ENCODE results near the gene PTGDR. TPM values are rescaled to one million over a fixed set of nuclear protein-coding genes. Genes with fewer than 3 reads are reported as not detected.

Gene PTGDR
- total RNA-seq, 1 donor from 2014 or later: not detected

DNA sequence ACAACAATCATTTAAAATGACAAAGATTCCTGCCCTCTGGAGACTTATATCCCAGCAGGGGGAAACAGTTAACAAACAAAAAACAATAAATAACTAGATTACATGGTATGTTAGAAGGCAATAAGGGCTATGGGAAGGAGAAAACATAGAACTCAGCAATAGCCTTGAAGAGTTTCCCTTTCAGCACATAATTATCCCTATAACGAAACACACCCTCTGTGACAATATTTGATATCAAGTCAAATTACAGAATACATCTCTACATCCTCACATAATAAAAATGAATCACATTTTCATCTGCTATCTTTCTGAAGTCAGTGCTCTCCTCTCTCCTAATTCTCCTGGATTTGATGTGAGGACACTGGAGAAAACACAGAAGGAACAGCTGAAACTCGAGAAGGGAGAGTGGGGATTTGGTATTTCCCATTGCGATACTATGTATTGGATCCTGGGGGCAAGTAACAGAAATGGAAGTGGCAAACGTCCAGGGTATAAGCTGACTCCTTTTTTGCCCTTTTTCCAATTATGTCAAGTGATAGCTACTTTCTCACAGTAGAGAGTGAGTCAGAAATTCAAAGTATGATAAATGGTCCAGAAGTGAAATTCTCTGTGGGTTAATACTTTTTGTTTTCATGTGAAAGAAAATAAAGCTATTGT, 36.9 kb downstream of the PTGDR start:
- Histone ChIP-seq H3K4me3 (ENCODE audit: low read depth, low read length) (no peak overlapping the region), H3K27me3 (ENCODE audit: control insufficient read depth, insufficient read depth, low read length) (no peaks in the 10 kb centered on the region), H3K36me3 (ENCODE audit: control insufficient read depth, insufficient read depth, low read length) (no peaks in the 10 kb centered on the region)
- DNase-seq (ENCODE audit: low read depth): no peak
- TF ChIP-seq, protein P1, sequence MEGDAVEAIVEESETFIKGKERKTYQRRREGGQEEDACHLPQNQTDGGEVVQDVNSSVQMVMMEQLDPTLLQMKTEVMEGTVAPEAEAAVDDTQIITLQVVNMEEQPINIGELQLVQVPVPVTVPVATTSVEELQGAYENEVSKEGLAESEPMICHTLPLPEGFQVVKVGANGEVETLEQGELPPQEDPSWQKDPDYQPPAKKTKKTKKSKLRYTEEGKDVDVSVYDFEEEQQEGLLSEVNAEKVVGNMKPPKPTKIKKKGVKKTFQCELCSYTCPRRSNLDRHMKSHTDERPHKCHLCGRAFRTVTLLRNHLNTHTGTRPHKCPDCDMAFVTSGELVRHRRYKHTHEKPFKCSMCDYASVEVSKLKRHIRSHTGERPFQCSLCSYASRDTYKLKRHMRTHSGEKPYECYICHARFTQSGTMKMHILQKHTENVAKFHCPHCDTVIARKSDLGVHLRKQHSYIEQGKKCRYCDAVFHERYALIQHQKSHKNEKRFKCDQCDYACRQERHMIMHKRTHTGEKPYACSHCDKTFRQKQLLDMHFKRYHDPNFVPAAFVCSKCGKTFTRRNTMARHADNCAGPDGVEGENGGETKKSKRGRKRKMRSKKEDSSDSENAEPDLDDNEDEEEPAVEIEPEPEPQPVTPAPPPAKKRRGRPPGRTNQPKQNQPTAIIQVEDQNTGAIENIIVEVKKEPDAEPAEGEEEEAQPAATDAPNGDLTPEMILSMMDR (IDR thresholded peaks at IDR 0.05; ENCODE audit: insufficient read depth, low read length, poor library complexity, severe bottlenecking): no peak

DNA sequence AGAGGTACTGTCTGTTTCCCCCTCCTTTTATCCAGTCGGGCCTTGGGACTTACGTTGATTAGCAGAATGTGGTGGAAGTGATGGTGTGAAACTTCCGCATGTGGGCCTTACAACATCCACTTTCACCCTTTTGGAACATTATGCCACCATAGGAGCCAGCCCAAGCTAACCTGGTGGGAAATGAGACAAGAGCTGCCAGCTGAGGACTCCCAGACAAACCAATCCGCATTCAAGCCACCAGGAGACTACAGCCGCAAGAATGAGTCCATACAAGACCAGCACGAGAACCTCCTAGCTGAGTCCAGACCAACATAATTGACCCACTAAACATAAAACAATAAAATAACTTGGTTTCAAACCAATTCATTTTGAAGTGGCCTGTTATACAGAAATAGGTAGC, 37.5 kb downstream of the PTGDR start:
- Histone ChIP-seq H3K36me3 (ENCODE audit: control insufficient read depth, insufficient read depth, low read length) (no peaks in the 10 kb centered on the region), H3K4me3 (ENCODE audit: low read depth, low read length) (no peak overlapping the region), H3K27me3 (ENCODE audit: control insufficient read depth, insufficient read depth, low read length) (no peaks in the 10 kb centered on the region)
- TF ChIP-seq, protein P1 (IDR thresholded peaks at IDR 0.05; ENCODE audit: insufficient read depth, low read length, poor library complexity, severe bottlenecking): no peak
- no peak for DNase-seq (ENCODE audit: low read depth)

DNA sequence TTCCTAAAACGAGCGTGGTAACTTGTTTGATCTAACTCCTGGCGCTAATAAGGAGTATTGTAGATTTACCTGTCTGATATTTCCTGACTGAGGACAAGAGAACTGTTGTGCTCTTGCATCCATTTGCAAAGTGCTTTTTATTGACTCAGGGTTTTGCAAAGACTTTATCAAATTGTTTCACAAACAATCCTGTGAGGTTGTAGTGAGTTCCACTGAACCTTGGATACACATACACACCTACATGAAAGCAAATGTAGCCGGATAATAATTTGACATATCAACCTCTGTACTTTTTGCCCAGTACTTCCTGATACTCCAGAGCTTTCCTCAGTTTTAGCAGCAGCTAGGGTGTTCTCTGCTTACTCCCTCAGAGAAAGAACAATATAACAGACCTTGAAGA, 39.9 kb downstream of the PTGDR start:
- no peaks in the 10 kb centered on the region for H3K27me3 ChIP-seq (ENCODE audit: control insufficient read depth, insufficient read depth, low read length)
- no peak for DNase-seq (ENCODE audit: low read depth)
- TF ChIP-seq, protein P1 (IDR thresholded peaks at IDR 0.05; ENCODE audit: insufficient read depth, low read length, poor library complexity, severe bottlenecking): no peak
- H3K4me3 ChIP-seq (ENCODE audit: low read depth, low read length): no peak overlapping the region
- no peaks in the 10 kb centered on the region for H3K36me3 ChIP-seq (ENCODE audit: control insufficient read depth, insufficient read depth, low read length)

DNA sequence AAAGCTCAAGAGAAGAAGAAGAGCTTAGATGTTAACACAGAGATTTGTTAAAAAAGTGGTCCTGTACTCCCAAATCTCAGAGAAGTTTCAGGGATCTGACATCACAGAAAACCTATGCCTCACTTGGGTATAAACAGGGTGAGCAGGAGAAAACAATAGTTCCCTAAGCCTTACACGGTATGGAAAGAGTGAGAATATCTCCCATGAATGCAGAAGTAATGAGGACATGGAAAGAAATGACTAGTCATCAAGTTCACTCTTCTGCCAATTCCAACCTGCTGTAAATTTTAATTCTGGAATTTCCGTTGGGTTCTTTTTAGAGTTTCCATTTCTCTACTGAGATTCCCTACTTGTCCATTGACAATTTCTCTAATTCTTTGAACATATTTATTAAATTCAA, 40.4 kb downstream of the PTGDR start:
- H3K27me3 ChIP-seq (ENCODE audit: control insufficient read depth, insufficient read depth, low read length): no peaks in the 10 kb centered on the region

DNA sequence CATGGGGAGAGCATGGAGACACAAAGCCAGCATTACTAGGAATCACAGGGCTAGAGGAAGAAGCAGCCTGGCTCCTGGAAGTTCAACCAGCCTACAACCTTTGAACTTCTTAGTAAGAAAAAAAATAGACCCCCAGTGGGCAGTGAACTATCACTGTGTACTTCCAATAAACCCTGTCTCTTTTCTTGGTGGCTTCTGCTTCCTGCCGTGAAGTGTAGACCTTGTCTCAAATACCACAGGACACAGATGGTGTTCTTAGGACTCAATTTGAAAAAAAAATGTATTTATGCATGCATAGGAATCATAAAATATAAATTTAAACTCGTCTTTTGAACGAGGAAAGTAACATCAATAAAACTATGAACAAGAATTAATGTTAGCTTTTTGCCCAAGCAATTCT, 43.0 kb downstream of the PTGDR start:
- TF ChIP-seq, protein P1 (IDR thresholded peaks at IDR 0.05; ENCODE audit: insufficient read depth, low read length, poor library complexity, severe bottlenecking): no peak

More for the DNA sequence above, 40.4 kb downstream of the PTGDR start:
- no peak for DNase-seq (ENCODE audit: low read depth)
- H3K4me3 ChIP-seq (ENCODE audit: low read depth, low read length): no peak overlapping the region
- TF ChIP-seq, protein P1 (IDR thresholded peaks at IDR 0.05; ENCODE audit: insufficient read depth, low read length, poor library complexity, severe bottlenecking): no peak
- H3K36me3 ChIP-seq (ENCODE audit: control insufficient read depth, insufficient read depth, low read length): no peaks in the 10 kb centered on the region

DNA sequence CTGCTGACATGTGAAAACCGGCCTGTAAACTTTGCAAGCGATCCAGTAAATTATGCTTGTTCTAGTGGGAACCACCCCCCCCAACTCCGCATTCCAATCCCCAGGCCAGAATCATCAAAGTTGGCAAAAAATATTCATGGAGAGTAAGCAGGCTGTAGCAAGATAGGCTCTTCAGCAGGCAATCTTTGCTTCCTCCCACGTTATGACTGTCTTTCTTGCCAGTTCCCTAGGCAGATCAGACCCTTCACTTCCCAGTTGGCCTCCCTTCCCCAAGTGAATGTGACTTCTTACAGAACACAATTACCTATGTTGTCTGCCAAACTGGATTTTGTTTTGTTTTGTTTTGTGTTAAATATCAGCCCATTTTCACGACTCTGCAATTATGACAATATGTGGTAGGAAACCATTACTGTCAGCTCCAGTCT, 45.4 kb downstream of the PTGDR start:
- Histone ChIP-seq H3K4me3 (ENCODE audit: low read depth, low read length) (no peak overlapping the region), H3K27me3 (ENCODE audit: control insufficient read depth, insufficient read depth, low read length) (no peaks in the 10 kb centered on the region), H3K36me3 (ENCODE audit: control insufficient read depth, insufficient read depth, low read length) (no peaks in the 10 kb centered on the region)
- TF ChIP-seq, protein P1 (IDR thresholded peaks at IDR 0.05; ENCODE audit: insufficient read depth, low read length, poor library complexity, severe bottlenecking): no peak
- no peak for DNase-seq (ENCODE audit: low read depth)

More for the DNA sequence above, 43.0 kb downstream of the PTGDR start:
- no peak overlapping the region for H3K4me3 ChIP-seq (ENCODE audit: low read depth, low read length)
- H3K36me3 ChIP-seq (ENCODE audit: control insufficient read depth, insufficient read depth, low read length): no peaks in the 10 kb centered on the region
- no peak for DNase-seq (ENCODE audit: low read depth)
- H3K27me3 ChIP-seq (ENCODE audit: control insufficient read depth, insufficient read depth, low read length): no peaks in the 10 kb centered on the region
